Spleen (tissue), 7 donors: ENCODE measurements around the gene CCDC90B.
"Not testable (repeated sequence)": the region's sequence is repeated elsewhere in the genome, so short reads cannot be mapped to it uniquely, and the experiment has no call there.

Source experiments
- POLR2AphosphoS5 ChIP-seq, 3 donors: sonication (generic); formaldehyde crosslinking; IDR thresholded peaks; one replicate each; pipeline ENCODE4 v1.5.1; 2017; ENCODE audit warnings: antibody characterized with exemption in 3 of 3
- TF ChIP-seq, protein P1 (sequence below), 11 experiments: fragments of 200-600 bp in 7 of 11; fragments of 450-650 bp in 4 of 11; sonication (generic) in 4 of 11; IDR thresholded peaks in 8 of 11; conservative IDR thresholded peaks in 3 of 11; 1 replicate in 7 of 11; 2 replicates in 4 of 11; pipeline versions ENCODE4 v1.4.0 to v1.8.0; 2016 to 2021; ENCODE audit warnings: antibody characterized with exemption in 11 of 11, inconsistent platforms in 4 of 11, mild to moderate bottlenecking in 1 of 11
- donor health status: DM: no; HTN: no; CAD: no; lungs with moderate emphysema.
- donor health status: DM: no; HTN: no; CAD: no.
- donor health status: DM: no; HTN: no; CAD: no.

DNA sequence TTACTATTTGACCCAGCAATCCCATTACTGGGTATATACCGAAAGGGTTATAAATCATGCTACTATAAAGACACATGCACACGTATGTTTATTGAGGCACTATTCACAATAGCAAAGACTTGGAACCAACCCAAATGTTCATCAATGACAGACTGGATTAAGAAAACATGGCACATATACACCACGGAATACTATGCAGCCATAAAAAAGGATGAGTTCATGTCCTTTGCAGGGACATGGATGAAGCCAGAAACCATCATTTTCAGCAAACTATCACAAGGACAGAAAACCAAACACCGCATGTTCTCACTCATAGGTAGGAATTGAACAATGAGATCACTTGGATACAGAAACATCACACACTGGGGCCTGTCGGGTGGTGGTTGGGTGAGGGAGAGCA is 14.4 kb downstream of the CCDC90B start:
- TF ChIP-seq, protein P1, sequence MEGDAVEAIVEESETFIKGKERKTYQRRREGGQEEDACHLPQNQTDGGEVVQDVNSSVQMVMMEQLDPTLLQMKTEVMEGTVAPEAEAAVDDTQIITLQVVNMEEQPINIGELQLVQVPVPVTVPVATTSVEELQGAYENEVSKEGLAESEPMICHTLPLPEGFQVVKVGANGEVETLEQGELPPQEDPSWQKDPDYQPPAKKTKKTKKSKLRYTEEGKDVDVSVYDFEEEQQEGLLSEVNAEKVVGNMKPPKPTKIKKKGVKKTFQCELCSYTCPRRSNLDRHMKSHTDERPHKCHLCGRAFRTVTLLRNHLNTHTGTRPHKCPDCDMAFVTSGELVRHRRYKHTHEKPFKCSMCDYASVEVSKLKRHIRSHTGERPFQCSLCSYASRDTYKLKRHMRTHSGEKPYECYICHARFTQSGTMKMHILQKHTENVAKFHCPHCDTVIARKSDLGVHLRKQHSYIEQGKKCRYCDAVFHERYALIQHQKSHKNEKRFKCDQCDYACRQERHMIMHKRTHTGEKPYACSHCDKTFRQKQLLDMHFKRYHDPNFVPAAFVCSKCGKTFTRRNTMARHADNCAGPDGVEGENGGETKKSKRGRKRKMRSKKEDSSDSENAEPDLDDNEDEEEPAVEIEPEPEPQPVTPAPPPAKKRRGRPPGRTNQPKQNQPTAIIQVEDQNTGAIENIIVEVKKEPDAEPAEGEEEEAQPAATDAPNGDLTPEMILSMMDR (IDR thresholded peaks at IDR 0.05 in 8 of 11, conservative IDR thresholded peaks at IDR 0.05 in 3 of 11), result not testable (repeated sequence)
- TF ChIP-seq POLR2AphosphoS5 (IDR thresholded peaks at IDR 0.05), result not testable (repeated sequence)
